Fibroblast of the conjunctiva (primary cell): ENCODE measurements around the gene RAX2.
"Not testable (repeated sequence)": the region's sequence is repeated elsewhere in the genome, so short reads cannot be mapped to it uniquely, and the experiment has no call there.

Source experiments
- DNase-seq: peaks from one replicate; pipeline ENCODE4 v3.0.0-alpha.2; 2010; ENCODE audit warnings: low read depth

Gene RAX2

GRCh38 chr19:3778104-3778867 is 6.3 kb upstream of the RAX2 start:
- no peak for DNase-seq

- no peak for DNase-seq
Observed at GRCh38 chr19:3776479-3777040, 4.5 kb upstream of the RAX2 start.

GRCh38 chr19:3775831-3776230 is 3.8 kb upstream of the RAX2 start:
- no peak for DNase-seq

- DNase-seq: no peak
Observed at GRCh38 chr19:3775374-3775711, 3.3 kb upstream of the RAX2 start.

GRCh38 chr19:3774621-3775373 is 2.8 kb upstream of the RAX2 start:
- no peak for DNase-seq

GRCh38 chr19:3773814-3774515 is 1.9 kb upstream of the RAX2 start:
- no peak for DNase-seq

GRCh38 chr19:3771000-3771905 is 775 bp downstream of the RAX2 start:
- DNase-seq: no peak

GRCh38 chr19:3770136-3770999 is 1.7 kb downstream of the RAX2 start:
- DNase-seq: no peak

GRCh38 chr19:3769494-3769893 is 2.5 kb downstream of the RAX2 start:
- no peak for DNase-seq

GRCh38 chr19:3768748-3769099 is 3.3 kb downstream of the RAX2 start:
- no peak for DNase-seq

GRCh38 chr19:3768015-3768747 is 3.8 kb downstream of the RAX2 start:
- no peak for DNase-seq

GRCh38 chr19:3767050-3767449 is 5.0 kb downstream of the RAX2 start:
- DNase-seq: no peak

GRCh38 chr19:3766520-3766919 is 5.5 kb downstream of the RAX2 start:
- no peak for DNase-seq

- DNase-seq: not testable (repeated sequence)
Observed at GRCh38 chr19:3765757-3766156, 6.3 kb downstream of the RAX2 start.

- no peak for DNase-seq
Observed at GRCh38 chr19:3765121-3765520, 6.9 kb downstream of the RAX2 start.

GRCh38 chr19:3762501-3763459 is 9.2 kb downstream of the RAX2 start, which contains the start of gene MRPL54:
TSS of gene MRPL54 (plus strand) at chr19:3762682. CDS start at chr19:3762701, 19 bp downstream.
- peak; percentile 99 for DNase-seq

- no peak for DNase-seq
Observed at GRCh38 chr19:3762130-3762473, 9.9 kb downstream of the RAX2 start.

- peak; percentile 81 for DNase-seq
Observed at GRCh38 chr19:3761382-3762129, 10.5 kb downstream of the RAX2 start, which contains the start of gene APBA3. TSS of gene APBA3 (minus strand) at chr19:3761692. CDS start at chr19:3760264, 1,428 bp downstream.
